Measurements from ENCODE around the gene ZSCAN12.

GRCh38 chr6:28333599-28334018, 65.9 kb downstream of the ZSCAN12 start:
- TF ChIP-seq USF1 (IDR thresholded peaks at IDR 0.05), result no peak
- no peak for TF ChIP-seq REST (IDR thresholded peaks at IDR 0.05; ENCODE audit: low read depth)
- no peak for TF ChIP-seq CREB1 (IDR thresholded peaks at IDR 0.05; ENCODE audit: low read depth)
- TF ChIP-seq ZBTB7A (IDR thresholded peaks at IDR 0.05; ENCODE audit: low read depth), result no peak
- no peak for TF ChIP-seq EGR1 (IDR thresholded peaks at IDR 0.05)
- TF ChIP-seq EP300 (IDR thresholded peaks at IDR 0.05; ENCODE audit: borderline replicate concordance), result no peak
- no peak for TF ChIP-seq MAX (IDR thresholded peaks at IDR 0.05)
- no peak for TF ChIP-seq YY1 (IDR thresholded peaks at IDR 0.05; ENCODE audit: low read depth)
- no peak for TF ChIP-seq CEBPB (IDR thresholded peaks at IDR 0.05)
- TF ChIP-seq FOXM1 (IDR thresholded peaks at IDR 0.05; ENCODE audit: borderline replicate concordance, low read depth), result no peak
- TF ChIP-seq RAD21 (IDR thresholded peaks at IDR 0.05; ENCODE audit: low read depth), result no peak

All from Ishikawa (cell line).